K562 (cell line): ENCODE data around the gene APOM. TPM values are rescaled to one million over a fixed set of nuclear protein-coding genes. Genes with fewer than 3 reads are reported as not detected.

Experiments
- BCL6 ChIP-seq: fragments of 250-450 bp; sonication (Bioruptor Pico); IDR thresholded peaks from 2 replicates; pipeline ENCODE4 v1.4.0; 2020
- CBX8 ChIP-seq: fragments of 200-600 bp; sonication (generic); IDR thresholded peaks from 2 replicates; pipeline ENCODE4 v1.6.1; 2012; ENCODE audit warnings: borderline replicate concordance, mixed run types, low read depth, mild to moderate bottlenecking, moderate library complexity, mixed read lengths, low read length, control low read depth, inconsistent platforms; ENCODE audit not compliant: poor library complexity, severe bottlenecking; ENCODE audit errors: extremely low read depth
- CHD1 ChIP-seq: fragments of 200-600 bp; sonication (generic); IDR thresholded peaks from one replicate; pipeline ENCODE4 v1.6.1; 2012; ENCODE audit warnings: mild to moderate bottlenecking, moderate library complexity, low read length, inconsistent platforms
- LEF1 ChIP-seq: fragments of 450-650 bp; IDR thresholded peaks from 2 replicates; pipeline ENCODE4 v1.6.1; 2016; ENCODE audit warnings: mild to moderate bottlenecking
- MCM2 ChIP-seq: fragments of 450-650 bp; IDR thresholded peaks from 2 replicates; pipeline ENCODE4 v1.6.1; 2017; ENCODE audit warnings: low read depth, mild to moderate bottlenecking
- MXI1 ChIP-seq: IDR thresholded peaks from 2 replicates; pipeline ENCODE4 v1.6.1; 2011; ENCODE audit warnings: low read depth, mild to moderate bottlenecking, improper control_type of control experiment, low read length
- NUFIP1 ChIP-seq: fragments of 450-650 bp; IDR thresholded peaks from 2 replicates; pipeline ENCODE4 v1.6.1; 2018; ENCODE audit not compliant: partially characterized antibody
- POLR2A ChIP-seq: fragments of 450-650 bp; conservative IDR thresholded peaks from 2 replicates; pipeline ENCODE4 v1.6.1; 2016
- SMARCC2 ChIP-seq: fragments of 450-650 bp; IDR thresholded peaks from 2 replicates; pipeline ENCODE4 v1.6.1; 2017; ENCODE audit warnings: antibody characterized with exemption, moderate library complexity, mild to moderate bottlenecking, low read depth
- SRSF7 ChIP-seq: fragments of 200-400 bp; formaldehyde crosslinking; optimal IDR thresholded peaks from 2 replicates; pipeline ENCODE3; 2017; ENCODE audit warnings: mild to moderate bottlenecking, low read depth, low read length
- SRSF9 ChIP-seq: fragments of 200-400 bp; formaldehyde crosslinking; IDR thresholded peaks from 2 replicates; pipeline ENCODE4 v1.6.1; 2017; ENCODE audit warnings: low read depth, low read length, borderline replicate concordance
- SUPT5H ChIP-seq: fragments of 450-650 bp; IDR thresholded peaks from 2 replicates; pipeline ENCODE4 v1.6.1; 2016
- TAL1 ChIP-seq: fragments of 450-650 bp; IDR thresholded peaks from 2 replicates; pipeline ENCODE4 v1.6.1; 2016; ENCODE audit warnings: mild to moderate bottlenecking
- THRAP3 ChIP-seq: fragments of 450-650 bp; IDR thresholded peaks from 2 replicates; pipeline ENCODE4 v1.6.1; 2016; ENCODE audit warnings: mild to moderate bottlenecking, inconsistent platforms, borderline replicate concordance
- XRCC5 ChIP-seq: fragments of 200-400 bp; formaldehyde crosslinking; IDR thresholded peaks from 2 replicates; pipeline ENCODE4 v1.6.1; 2017; ENCODE audit warnings: low read depth, mild to moderate bottlenecking, low read length
- ZBTB49 ChIP-seq: sonication (generic); formaldehyde crosslinking; IDR thresholded peaks from 2 replicates; pipeline ENCODE4 v1.8.0; 2022; ENCODE audit warnings: missing genetic modification reagents, mild to moderate bottlenecking, borderline replicate concordance
- ZBTB8A ChIP-seq: fragments of 450-650 bp; IDR thresholded peaks from 2 replicates; pipeline ENCODE4 v1.6.1; 2018; ENCODE audit warnings: mild to moderate bottlenecking, moderate library complexity; ENCODE audit not compliant: partially characterized antibody
- ZNF184 ChIP-seq: sonication (generic); formaldehyde crosslinking; IDR thresholded peaks from 2 replicates; pipeline ENCODE4 v1.5.0; 2020; ENCODE audit warnings: missing genetic modification reagents
- ZNF23 ChIP-seq: fragments of 250-450 bp; sonication (Bioruptor Pico); IDR thresholded peaks from 2 replicates; pipeline ENCODE4 v1.4.0; 2020; ENCODE audit warnings: mild to moderate bottlenecking
- ZSCAN29 ChIP-seq: fragments of 450-650 bp; IDR thresholded peaks from 2 replicates; pipeline ENCODE4 v1.6.1; 2017
- polyA plus RNA-seq, 8 experiments: library from polyadenylated mRNA; depleted of rRNA in 4 of 8; stranded (reverse) in 5 of 8; unstranded in 3 of 8; fragments of >200 nt; fragmentation: Nextera tagmentation in 2 of 8; fragmentation: Illumina TruSeq in 1 of 8; extraction: Ambion mirVana in 2 of 8; extraction: Trizol in 1 of 8; gene quantifications; 2 replicates each; pipeline versions ENCODE4 v1.2.1 to v1.2.3, GENCODE V29; 2011 to 2014; ENCODE audit warnings: inconsistent platforms in 1 of 8, missing spikeins in 1 of 8
- total RNA-seq, 7 experiments: library from RNA; depleted of rRNA in 6 of 7; stranded (reverse); fragments of >200 nt in 6 of 7; fragmentation: Illumina TruSeq in 2 of 7; extraction: Trizol in 2 of 7; gene quantifications; 2 replicates each; pipeline versions ENCODE4 v1.2.1 to v1.2.3, GENCODE V29; 2011 to 2021; ENCODE audit warnings: low replicate concordance in 1 of 7
- TF ChIP-seq, protein P1 (sequence below): sonication (generic); formaldehyde crosslinking; IDR thresholded peaks from 2 replicates; pipeline ENCODE4 v1.8.0; 2022; ENCODE audit warnings: missing genetic modification reagents, mild to moderate bottlenecking, moderate library complexity, borderline replicate concordance
- TF ChIP-seq, protein P2 (sequence below): IDR thresholded peaks from 3 replicates; pipeline ENCODE4 v1.6.1; 2011; ENCODE audit warnings: borderline replicate concordance, mild to moderate bottlenecking; ENCODE audit not compliant: insufficient read length, insufficient read depth
- TF ChIP-seq, protein P3 (sequence below), 2 experiments: IDR thresholded peaks; 2 replicates each; pipeline ENCODE4 v1.6.1; 2012; ENCODE audit warnings: improper control_type of control experiment in 2 of 2, low read depth in 2 of 2, low read length in 2 of 2, borderline replicate concordance in 1 of 2

Gene APOM
- total and polyA plus RNA-seq, 9 of the 15 experiments (the other 6 are each of a cell fraction or from before 2014, with no cell fraction given) = 5.7 to 24.3 (median 10.4) TPM

GRCh38 chr6:31663961-31664789 is 8.5 kb downstream of the APOM start (continued):
- TF ChIP-seq, protein P1, sequence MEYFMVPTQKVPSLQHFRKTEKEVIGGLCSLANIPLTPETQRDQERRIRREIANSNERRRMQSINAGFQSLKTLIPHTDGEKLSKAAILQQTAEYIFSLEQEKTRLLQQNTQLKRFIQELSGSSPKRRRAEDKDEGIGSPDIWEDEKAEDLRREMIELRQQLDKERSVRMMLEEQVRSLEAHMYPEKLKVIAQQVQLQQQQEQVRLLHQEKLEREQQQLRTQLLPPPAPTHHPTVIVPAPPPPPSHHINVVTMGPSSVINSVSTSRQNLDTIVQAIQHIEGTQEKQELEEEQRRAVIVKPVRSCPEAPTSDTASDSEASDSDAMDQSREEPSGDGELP (CRISPR knock-in tag) = peak; percentile 73; the same call in 1 of the 2 replicates
- TF ChIP-seq SRSF9 = no peak
- TF ChIP-seq ZBTB8A = no peak
- 0 out of 2 replicates have a peak, but pooled peaks have one; percentile 28 for TF ChIP-seq XRCC5
- TF ChIP-seq SMARCC2 = peak; percentile 63
- no peak for TF ChIP-seq CBX8
- TF ChIP-seq LEF1 = peak; percentile 16; the same call in 1 of the 2 replicates
- no peak for TF ChIP-seq NUFIP1
- TF ChIP-seq, protein P2, sequence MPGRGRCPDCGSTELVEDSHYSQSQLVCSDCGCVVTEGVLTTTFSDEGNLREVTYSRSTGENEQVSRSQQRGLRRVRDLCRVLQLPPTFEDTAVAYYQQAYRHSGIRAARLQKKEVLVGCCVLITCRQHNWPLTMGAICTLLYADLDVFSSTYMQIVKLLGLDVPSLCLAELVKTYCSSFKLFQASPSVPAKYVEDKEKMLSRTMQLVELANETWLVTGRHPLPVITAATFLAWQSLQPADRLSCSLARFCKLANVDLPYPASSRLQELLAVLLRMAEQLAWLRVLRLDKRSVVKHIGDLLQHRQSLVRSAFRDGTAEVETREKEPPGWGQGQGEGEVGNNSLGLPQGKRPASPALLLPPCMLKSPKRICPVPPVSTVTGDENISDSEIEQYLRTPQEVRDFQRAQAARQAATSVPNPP = no peak
- TF ChIP-seq THRAP3 = no peak
- TF ChIP-seq BCL6 = no peak; the same call in 1 of the 2 replicates
- peak; percentile 32; the same call in 1 of the 2 replicates for TF ChIP-seq TAL1
- TF ChIP-seq MCM2 = no peak
- no peak for TF ChIP-seq ZSCAN29
- TF ChIP-seq POLR2A = peak; percentile 63
- TF ChIP-seq MXI1 = no peak
- no peak for TF ChIP-seq ZNF184 (CRISPR knock-in tag)
- TF ChIP-seq SRSF7 = no peak
- TF ChIP-seq, protein P3, sequence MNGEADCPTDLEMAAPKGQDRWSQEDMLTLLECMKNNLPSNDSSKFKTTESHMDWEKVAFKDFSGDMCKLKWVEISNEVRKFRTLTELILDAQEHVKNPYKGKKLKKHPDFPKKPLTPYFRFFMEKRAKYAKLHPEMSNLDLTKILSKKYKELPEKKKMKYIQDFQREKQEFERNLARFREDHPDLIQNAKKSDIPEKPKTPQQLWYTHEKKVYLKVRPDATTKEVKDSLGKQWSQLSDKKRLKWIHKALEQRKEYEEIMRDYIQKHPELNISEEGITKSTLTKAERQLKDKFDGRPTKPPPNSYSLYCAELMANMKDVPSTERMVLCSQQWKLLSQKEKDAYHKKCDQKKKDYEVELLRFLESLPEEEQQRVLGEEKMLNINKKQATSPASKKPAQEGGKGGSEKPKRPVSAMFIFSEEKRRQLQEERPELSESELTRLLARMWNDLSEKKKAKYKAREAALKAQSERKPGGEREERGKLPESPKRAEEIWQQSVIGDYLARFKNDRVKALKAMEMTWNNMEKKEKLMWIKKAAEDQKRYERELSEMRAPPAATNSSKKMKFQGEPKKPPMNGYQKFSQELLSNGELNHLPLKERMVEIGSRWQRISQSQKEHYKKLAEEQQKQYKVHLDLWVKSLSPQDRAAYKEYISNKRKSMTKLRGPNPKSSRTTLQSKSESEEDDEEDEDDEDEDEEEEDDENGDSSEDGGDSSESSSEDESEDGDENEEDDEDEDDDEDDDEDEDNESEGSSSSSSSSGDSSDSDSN (IDR thresholded peaks at IDR 0.05; ENCODE audit: borderline replicate concordance in 1 of 2, low read depth in 2 of 2, low read length in 2 of 2) = no peak
- TF ChIP-seq SUPT5H = peak; percentile 65
- TF ChIP-seq ZNF23 (CRISPR knock-in tag) = no peak
- no peak for TF ChIP-seq ZBTB49
- TF ChIP-seq CHD1 = no peak
